Nucleus accumbens (tissue), 56 donors: Measurements from ENCODE around the gene KIF11.
"Not testable (repeated sequence)": the region's sequence is repeated elsewhere in the genome, so short reads cannot be mapped to it uniquely, and the experiment has no call there.

Experiments
- DNase-seq, 56 donors: peaks; one replicate each; lab custom pipeline; 2025; lab: John Stamatoyannopoulos, UW

The KIF11 gene

DNA sequence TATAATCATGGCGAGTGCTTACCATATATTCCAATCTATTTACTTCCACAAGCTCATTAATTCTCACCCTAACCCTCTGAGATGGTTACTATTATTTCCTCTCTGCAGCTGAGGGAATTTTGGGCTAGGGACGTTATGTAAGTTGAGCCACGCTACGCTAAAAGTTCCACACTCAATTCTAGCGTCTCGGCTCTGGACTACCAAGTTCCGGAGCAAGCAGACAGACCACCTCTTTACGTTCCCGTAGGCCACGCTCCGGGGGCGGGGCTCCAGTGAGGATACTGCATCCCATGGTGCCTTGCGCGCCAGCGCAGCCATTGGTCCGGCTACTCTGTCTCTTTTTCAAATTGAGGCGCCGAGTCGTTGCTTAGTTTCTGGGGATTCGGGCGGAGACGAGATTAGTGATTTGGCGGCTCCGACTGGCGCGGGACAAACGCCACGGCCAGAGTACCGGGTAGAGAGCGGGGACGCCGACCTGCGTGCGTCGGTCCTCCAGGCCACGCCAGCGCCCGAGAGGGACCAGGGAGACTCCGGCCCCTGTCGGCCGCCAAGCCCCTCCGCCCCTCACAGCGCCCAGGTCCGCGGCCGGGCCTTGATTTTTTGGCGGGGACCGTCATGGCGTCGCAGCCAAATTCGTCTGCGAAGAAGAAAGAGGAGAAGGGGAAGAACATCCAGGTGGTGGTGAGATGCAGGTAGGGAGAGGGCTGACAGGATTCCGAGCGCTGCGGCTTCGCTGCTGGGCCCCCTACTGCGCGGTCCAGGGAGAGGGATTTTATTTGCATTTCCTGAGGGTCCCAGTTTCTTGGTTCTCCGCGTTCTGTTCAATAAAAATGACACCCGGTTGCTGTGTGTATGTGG lies at the start of gene KIF11:
TSS of gene KIF11 (plus strand) at position 370 of the 858 bp plus-strand sequence. CDS start at position 616, 246 bp downstream.
- DNase-seq, result peak; percentile 48 to 98 (median 92)

DNA sequence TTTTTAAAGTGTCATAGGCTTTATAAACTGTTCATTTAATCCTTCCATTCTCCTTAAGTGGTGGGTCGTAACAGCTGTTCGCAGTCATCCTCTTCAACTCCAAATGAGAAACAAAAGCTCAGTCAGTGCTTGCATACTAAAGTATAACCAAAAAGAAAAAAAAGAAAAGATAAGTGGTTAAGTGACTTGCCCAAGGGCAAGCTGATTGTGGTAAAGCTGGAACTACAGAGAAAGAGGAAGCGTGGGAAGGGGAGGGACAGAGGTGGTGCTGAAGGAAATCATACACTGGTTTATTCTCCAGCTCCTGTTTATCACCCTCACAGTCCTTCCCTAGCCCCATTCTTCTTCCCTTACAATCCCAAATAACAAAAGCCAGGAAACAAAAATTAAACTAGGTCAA lies 48.6 kb upstream of the KIF11 start:
- no peak for DNase-seq

DNA sequence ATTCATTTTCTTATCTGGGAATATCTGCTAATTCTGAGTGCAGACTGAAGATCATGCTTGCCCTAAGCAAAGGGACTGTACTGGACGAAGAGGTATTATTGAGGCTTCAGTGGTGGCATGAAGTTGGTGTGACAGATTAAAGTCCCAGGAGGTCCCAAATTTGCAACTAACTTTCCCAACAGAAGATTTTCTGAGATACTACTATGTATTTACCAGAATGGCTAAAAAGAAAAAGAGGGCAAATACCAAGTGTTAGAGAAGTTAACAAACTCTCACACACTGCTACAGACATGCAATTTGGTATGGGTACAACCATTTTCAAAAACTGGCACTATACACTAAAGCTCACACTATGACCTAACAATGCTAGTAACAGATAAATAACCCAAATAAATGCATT lies 47.4 kb upstream of the KIF11 start:
- no peak for DNase-seq

DNA sequence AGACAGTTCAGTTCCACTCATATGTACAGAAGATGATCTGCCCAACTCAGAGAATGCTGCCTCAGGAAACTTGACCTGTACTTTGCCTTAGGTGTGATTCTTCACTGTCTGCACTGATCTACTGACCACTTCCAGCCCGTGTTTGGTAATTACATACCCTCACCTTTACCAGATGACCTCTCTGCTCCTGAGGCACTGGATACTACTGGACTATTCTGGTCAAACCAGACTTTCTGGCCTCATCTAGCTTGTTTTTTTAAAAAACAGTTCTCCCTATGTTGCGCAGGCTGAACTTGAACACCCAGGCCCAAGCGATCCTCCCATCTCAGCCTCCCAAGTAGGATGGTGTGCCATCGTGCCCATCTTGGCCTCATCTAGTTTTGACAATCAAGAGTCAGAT lies 45.3 kb upstream of the KIF11 start:
- DNase-seq, result no peak

DNA sequence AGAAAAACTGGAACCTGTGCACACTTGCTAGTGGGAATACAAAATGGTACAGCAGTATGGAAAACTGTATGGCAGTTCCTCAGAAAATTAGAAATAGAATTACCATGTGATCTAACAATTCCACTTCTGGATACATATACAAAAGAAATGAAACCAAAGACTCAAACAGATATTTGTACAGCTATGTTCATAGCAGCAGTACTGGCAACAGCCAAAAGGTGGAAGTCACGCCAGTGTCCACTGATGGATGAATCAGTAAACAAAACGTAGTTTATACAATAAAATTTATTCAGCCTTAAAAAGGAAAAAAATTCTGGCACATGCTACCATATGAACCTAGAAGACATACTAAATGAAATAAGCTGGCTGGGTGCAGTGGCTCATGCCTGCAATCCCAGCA lies 42.0 kb upstream of the KIF11 start:
- no peak for DNase-seq

DNA sequence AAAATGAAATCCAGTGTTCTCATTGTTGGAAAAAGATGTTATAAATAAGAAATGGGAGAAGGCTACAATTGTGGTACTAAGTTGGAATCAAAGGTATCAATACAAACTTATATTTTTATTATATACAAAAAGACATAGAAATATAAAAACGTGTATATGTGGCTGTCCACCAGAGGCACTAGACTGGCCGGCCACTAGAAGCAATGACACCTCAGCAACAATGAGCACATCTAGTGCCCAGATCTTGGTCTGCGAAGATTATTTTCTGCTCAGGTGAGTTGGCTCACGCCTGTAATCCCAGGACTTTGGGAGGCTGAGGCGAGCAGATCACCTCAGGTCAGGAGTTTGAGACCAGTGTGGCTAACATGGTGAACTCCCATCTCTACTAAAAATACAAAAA lies 40.6 kb upstream of the KIF11 start:
- no peak for DNase-seq

DNA sequence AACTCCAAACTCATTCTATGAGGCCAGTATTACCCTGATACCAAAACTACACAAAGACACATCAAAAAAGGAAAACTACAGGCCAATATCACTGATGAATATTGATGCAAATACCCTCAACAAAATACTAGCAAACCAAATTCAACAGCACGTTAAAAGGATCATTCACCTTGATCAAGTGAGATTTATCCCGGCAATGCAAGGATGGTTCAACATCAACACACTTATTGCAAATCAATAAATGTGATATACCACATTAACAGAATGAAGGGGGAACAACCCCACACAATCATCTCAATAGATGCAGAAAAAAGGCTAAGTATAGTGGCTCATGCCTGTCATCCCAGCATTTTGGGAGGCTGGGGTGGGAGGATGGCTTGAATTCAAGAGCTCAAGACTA lies 39.0 kb upstream of the KIF11 start:
- no peak for DNase-seq

GRCh38 chr10:92559046-92559445 lies 33.9 kb upstream of the KIF11 start:
- no peak for DNase-seq

DNA sequence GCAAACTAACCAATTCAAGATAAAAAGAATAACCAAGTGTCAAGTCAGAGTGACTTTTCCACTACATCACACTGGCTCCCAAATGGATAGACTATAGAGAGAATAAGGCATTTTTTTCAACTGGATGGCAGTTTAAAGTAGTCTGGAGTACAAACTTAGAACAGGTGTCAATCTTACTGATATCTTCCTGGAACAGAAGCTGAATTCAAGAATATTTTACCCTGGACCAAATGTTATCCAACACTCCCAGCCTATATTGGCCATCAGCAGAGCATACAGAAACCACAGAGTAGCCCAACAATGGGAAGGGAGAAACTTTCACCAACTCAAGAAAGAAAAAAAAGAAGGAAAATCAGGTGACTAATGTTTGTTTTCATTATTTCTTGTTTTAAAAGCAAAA lies 30.5 kb upstream of the KIF11 start:
- no peak for DNase-seq

DNA sequence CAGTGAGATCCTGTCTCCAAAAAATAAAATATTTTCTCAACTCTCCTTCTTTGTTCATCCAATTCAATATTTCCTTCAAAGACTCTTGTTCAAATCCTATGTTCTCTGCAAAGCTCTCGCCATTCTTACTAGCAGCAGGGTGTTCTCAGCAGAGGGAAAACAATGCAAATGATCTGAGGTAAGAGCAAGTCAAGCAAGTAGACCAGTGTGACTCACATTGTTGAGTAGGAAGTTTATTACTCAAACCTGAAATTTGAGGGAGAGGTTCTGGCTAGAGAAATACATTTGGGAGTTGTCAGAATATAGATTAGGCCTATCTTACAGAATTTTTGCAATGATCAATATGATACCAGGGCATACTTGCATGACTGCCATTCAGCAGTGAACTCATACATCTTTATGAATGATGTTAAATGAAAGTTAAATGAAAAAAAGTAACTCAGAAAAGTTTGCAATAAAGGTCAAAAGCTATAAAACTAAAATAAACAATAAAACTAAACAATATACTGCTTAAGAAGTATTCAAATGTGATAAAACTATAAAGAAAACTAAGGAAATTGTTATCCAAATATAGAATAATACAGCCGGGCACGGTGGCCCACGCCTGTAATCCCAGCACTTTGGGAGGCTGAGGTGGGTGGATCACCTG lies 24.9 kb upstream of the KIF11 start:
- peak in 1 of 56 donors; percentile 2 for DNase-seq

DNA sequence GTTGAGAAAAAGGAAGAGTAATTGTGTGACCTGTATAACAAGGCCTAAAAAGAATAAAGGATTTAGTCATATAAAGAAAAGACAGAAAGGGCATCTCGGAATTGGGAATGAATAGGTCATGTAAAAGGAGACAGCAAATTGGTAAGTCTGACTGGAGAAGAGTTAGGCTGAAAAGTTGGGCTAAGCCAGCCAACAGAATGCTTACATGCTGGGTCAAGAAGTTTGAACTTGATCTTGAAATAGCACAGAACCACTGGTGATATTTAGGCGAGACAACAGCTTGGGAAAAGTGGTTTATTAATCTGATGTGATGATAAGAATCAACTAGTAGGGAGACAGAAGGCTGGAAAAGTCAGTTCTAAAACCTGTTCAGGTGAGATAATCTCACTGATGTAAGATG lies 23.9 kb upstream of the KIF11 start:
- no peak for DNase-seq

DNA sequence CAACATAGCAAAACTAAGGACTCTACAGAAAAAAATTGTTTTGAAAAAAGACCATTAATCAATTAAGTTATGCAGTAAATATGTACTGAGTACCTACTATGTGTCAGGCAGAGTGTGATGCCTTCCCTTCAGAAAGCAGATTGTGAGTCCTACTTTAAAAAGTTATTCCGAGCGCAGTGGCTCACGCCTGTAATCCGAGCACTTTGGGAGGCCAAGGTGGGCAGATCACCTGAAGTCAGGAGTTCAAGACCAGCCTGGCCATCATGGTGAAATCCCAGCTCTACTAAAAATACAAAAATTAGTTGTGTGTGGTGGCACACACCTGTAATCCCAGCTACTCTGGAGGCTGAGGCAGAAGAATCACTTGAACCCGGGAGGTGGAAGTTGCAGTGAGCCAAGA lies 23.3 kb upstream of the KIF11 start:
- DNase-seq, result not testable (repeated sequence)

- no peak for DNase-seq
Measured at GRCh38 chr10:92571649-92572048, 21.3 kb upstream of the KIF11 start.

- DNase-seq, result no peak
Measured at GRCh38 chr10:92572362-92573090, 20.4 kb upstream of the KIF11 start.

- DNase-seq, result peak in 35 of 56 donors; percentile 5 to 63 (median 37)
Measured at GRCh38 chr10:92573091-92573797, 19.7 kb upstream of the KIF11 start.

GRCh38 chr10:92573798-92574547 lies 19.0 kb upstream of the KIF11 start, which contains the start of gene IDE:
Gene IDE, minus strand, starts transcription at chr10:92574093. Its CDS starts 74 bp downstream, at chr10:92574019.
- peak in 54 of 56 donors; percentile 38 to 88 (median 73) for DNase-seq

DNA sequence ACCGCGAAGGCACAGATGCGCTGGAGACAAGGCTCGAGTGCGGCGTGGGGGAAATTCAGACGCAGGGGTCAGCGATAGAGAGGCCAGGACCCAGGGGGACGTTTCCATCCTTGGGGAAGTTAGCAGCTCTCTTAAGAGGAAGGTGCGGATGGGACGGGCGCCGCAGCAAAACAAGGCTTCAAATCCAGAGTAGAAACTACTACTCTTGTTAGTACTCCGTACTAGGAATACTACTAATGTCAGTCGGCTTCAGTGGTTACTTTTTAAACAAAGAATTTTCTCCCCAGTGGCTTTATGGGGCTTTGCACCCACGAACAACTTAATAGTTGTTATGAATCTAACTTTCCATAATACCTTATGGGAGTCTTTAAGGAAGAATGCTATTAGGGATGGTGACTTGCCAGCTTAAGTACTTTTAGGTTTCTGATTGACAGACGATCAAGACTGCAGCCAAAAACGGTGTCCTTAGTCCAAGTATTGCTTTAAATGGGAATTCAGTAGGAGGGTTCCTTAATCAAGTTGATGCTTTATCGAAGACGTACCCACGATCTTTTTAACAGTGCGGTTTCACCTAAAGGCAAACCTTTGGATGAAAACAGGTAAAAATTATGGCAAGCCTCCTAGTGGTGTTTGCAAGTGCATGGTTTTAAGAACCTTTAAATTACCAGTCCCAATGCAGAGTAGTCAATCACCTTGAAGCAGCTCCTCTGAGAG lies 18.2 kb upstream of the KIF11 start:
- DNase-seq, result peak in 1 of 56 donors; percentile 47

DNA sequence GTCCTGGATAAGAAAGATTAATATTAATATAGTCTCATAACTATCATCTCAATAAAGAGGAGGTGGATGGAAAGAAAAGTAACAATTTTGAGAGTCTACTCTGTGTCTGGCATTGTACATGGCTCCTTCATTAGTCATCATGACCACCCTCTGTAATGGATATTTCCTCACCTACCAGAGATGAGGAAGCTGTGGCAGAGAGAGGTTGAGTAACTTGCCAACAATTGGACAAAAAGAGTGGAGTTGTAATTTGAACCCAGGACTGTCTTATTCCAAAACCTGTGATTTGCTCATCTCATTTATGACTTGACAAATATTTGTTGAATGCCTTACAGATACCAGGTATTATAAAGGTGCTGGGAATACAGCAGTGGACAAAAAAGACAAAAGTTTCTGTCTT lies 17.0 kb upstream of the KIF11 start:
- no peak for DNase-seq

- DNase-seq, result not testable (repeated sequence)
Measured at GRCh38 chr10:92582347-92582746, 10.6 kb upstream of the KIF11 start.
